WTC11 (cell line): Measurements from ENCODE around the gene SORCS2. TPM values are rescaled to one million over a fixed set of nuclear protein-coding genes. Genes with fewer than 3 reads are reported as not detected.

Source experiments
- ATAC-seq: fragments of 200-7000 bp; cut with Tn5 transposase; 2 replicates; pipeline ENCODE4 v1.10.0; 2021; ENCODE audit warnings: mild to moderate bottlenecking, moderate library complexity
- CTCF ChIA-PET: fragments of 300-600 bp; sonication (Branson Sonifier 250); formaldehyde crosslinking; loops from one replicate; lab custom pipeline; 2021; ENCODE audit warnings: antibody characterized with exemption; lab: Charles Lee
- POLR2A ChIA-PET: fragments of 350-600 bp; sonication (Branson Sonifier 250); formaldehyde crosslinking; loops from one replicate; lab custom pipeline; 2021; ENCODE audit warnings: antibody characterized with exemption; lab: Charles Lee
- DNase-seq: peaks from one replicate; pipeline ENCODE4 v3.0.0; 2021; ENCODE audit warnings: low spot score
- H3K27ac Mint-ChIP-seq: 2 replicates; pipeline ENCODE4 v1.8.0; 2021; ENCODE audit warnings: mixed read lengths
- H3K27me3 Mint-ChIP-seq: 2 replicates; pipeline ENCODE4 v1.8.0; 2021; ENCODE audit warnings: low read depth, mild to moderate bottlenecking, moderate library complexity, mixed read lengths
- H3K36me3 Mint-ChIP-seq: 2 replicates; pipeline ENCODE4 v1.8.0; 2021; ENCODE audit warnings: mixed read lengths
- H3K4me1 Mint-ChIP-seq: 2 replicates; pipeline ENCODE4 v1.8.0; 2022; ENCODE audit warnings: mixed read lengths
- H3K4me3 Mint-ChIP-seq: 2 replicates; pipeline ENCODE4 v1.8.0; 2021; ENCODE audit warnings: mild to moderate bottlenecking, moderate library complexity, mixed read lengths
- H3K9me3 Mint-ChIP-seq: 2 replicates; pipeline ENCODE4 v1.8.0; 2021; ENCODE audit warnings: mixed read lengths
- AR ChIP-seq: fragments of 250-450 bp; sonication (Bioruptor Pico); IDR thresholded peaks from 2 replicates; pipeline ENCODE4 v1.9.0; 2021; ENCODE audit warnings: mild to moderate bottlenecking
- ESRRA ChIP-seq: sonication (generic); formaldehyde crosslinking; IDR thresholded peaks from 2 replicates; pipeline ENCODE4 v1.8.1; 2022; ENCODE audit warnings: mild to moderate bottlenecking, missing genetic modification reagents, borderline replicate concordance
- MXD4 ChIP-seq: fragments of 250-450 bp; sonication (Bioruptor Pico); IDR thresholded peaks from 2 replicates; pipeline ENCODE4 v1.8.0; 2021; ENCODE audit warnings: mild to moderate bottlenecking, moderate library complexity, borderline replicate concordance
- NFATC4 ChIP-seq: fragments of 250-450 bp; sonication (Bioruptor Pico); IDR thresholded peaks from 2 replicates; pipeline ENCODE4 v1.9.0; 2021; ENCODE audit warnings: mild to moderate bottlenecking
- NR2C2 ChIP-seq: sonication (generic); formaldehyde crosslinking; IDR thresholded peaks from 2 replicates; pipeline ENCODE4 v1.8.0; 2022; ENCODE audit warnings: mild to moderate bottlenecking, missing genetic modification reagents
- USF1 ChIP-seq: sonication (generic); formaldehyde crosslinking; IDR thresholded peaks from 2 replicates; pipeline ENCODE4 v1.8.0; 2022; ENCODE audit warnings: mild to moderate bottlenecking, missing genetic modification reagents
- ZBTB21 ChIP-seq: sonication (generic); formaldehyde crosslinking; IDR thresholded peaks from 2 replicates; pipeline ENCODE4 v1.8.1; 2023; ENCODE audit warnings: mild to moderate bottlenecking, missing genetic modification reagents, borderline replicate concordance
- ZNF232 ChIP-seq: sonication (generic); formaldehyde crosslinking; IDR thresholded peaks from 2 replicates; pipeline ENCODE4 v1.8.0; 2022; ENCODE audit warnings: mild to moderate bottlenecking, missing genetic modification reagents
- ZNF263 ChIP-seq: sonication (generic); formaldehyde crosslinking; IDR thresholded peaks from 2 replicates; pipeline ENCODE4 v1.8.1; 2022; ENCODE audit warnings: low read depth, mild to moderate bottlenecking, moderate library complexity, missing genetic modification reagents
- ZNF281 ChIP-seq: sonication (generic); formaldehyde crosslinking; IDR thresholded peaks from 2 replicates; pipeline ENCODE4 v1.8.0; 2023; ENCODE audit warnings: mild to moderate bottlenecking, missing genetic modification reagents
- total RNA-seq: library from RNA; stranded (reverse); gene quantifications from 3 replicates; pipeline ENCODE4 v1.2.3, GENCODE V29; 2021
- TF ChIP-seq, protein P1 (sequence below): sonication (generic); formaldehyde crosslinking; IDR thresholded peaks from 2 replicates; pipeline ENCODE4 v1.8.1; 2022; ENCODE audit warnings: missing genetic modification reagents, borderline replicate concordance
- TF ChIP-seq, protein P2 (sequence below): sonication (generic); formaldehyde crosslinking; IDR thresholded peaks from 2 replicates; pipeline ENCODE4 v1.8.0; 2022; ENCODE audit warnings: mild to moderate bottlenecking, missing genetic modification reagents
- TF ChIP-seq, protein P3 (sequence below): sonication (generic); formaldehyde crosslinking; IDR thresholded peaks from 2 replicates; pipeline ENCODE4 v1.8.0; 2023; ENCODE audit warnings: missing genetic modification reagents, mild to moderate bottlenecking, borderline replicate concordance

The SORCS2 gene
- total RNA-seq, 1 experiment from 2014 or later: 6.6 TPM

GRCh38 chr4:7362862-7363430 is 170.6 kb downstream of the SORCS2 start (continued):
- TF ChIP-seq ZNF281 (no peak), ZNF232 (CRISPR knock-in tag) (no peak)

GRCh38 chr4:7364979-7365378 is 172.6 kb downstream of the SORCS2 start:
- ChIA-PET CTCF (interaction anchor here (0.9 to 1.1 kb wide), 2 partner anchors 29 to 96 kb away, joined by 3 read pairs; no protein-coding TSS in a partner anchor), POLR2A (no interaction called here)
- H3K4me3 Mint-ChIP-seq: no peak overlapping the region
- no peak for DNase-seq
- no peaks in the 10 kb centered on the region for H3K36me3 Mint-ChIP-seq
- TF ChIP-seq ESRRA (no peak), NR2C2 (CRISPR knock-in tag) (no peak)
- H3K27ac Mint-ChIP-seq: no peak overlapping the region
- H3K4me1 Mint-ChIP-seq: peaks cover 9% of the 10 kb centered on the region
- H3K27me3 Mint-ChIP-seq: no peaks in the 10 kb centered on the region
- ATAC-seq: no peak
- peaks cover 3% of the 10 kb centered on the region for H3K9me3 Mint-ChIP-seq

- Mint-ChIP-seq H3K4me3 (no peak overlapping the region), H3K36me3 (no peaks in the 10 kb centered on the region), H3K27ac (no peak overlapping the region), H3K27me3 (no peaks in the 10 kb centered on the region), H3K4me1 (peaks cover 9% of the 10 kb centered on the region), H3K9me3 (peaks cover 3% of the 10 kb centered on the region)
- ChIA-PET CTCF (interaction anchor here (0.9 to 1.9 kb wide), 3 partner anchors 30 to 95 kb away, joined by 3 to 14 read pairs (median 3); no protein-coding TSS in a partner anchor), POLR2A (no interaction called here)
- no peak for DNase-seq
- no peak for ATAC-seq
- TF ChIP-seq, protein P1, sequence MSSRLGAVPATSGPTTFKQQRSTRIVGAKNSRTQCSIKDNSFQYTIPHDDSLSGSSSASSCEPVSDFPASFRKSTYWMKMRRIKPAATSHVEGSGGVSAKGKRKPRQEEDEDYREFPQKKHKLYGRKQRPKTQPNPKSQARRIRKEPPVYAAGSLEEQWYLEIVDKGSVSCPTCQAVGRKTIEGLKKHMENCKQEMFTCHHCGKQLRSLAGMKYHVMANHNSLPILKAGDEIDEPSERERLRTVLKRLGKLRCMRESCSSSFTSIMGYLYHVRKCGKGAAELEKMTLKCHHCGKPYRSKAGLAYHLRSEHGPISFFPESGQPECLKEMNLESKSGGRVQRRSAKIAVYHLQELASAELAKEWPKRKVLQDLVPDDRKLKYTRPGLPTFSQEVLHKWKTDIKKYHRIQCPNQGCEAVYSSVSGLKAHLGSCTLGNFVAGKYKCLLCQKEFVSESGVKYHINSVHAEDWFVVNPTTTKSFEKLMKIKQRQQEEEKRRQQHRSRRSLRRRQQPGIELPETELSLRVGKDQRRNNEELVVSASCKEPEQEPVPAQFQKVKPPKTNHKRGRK: no peak
- TF ChIP-seq MXD4 (CRISPR knock-in tag): no peak
- TF ChIP-seq AR: no peak
- no peak for TF ChIP-seq ZBTB21 (CRISPR knock-in tag)
- TF ChIP-seq, protein P2, sequence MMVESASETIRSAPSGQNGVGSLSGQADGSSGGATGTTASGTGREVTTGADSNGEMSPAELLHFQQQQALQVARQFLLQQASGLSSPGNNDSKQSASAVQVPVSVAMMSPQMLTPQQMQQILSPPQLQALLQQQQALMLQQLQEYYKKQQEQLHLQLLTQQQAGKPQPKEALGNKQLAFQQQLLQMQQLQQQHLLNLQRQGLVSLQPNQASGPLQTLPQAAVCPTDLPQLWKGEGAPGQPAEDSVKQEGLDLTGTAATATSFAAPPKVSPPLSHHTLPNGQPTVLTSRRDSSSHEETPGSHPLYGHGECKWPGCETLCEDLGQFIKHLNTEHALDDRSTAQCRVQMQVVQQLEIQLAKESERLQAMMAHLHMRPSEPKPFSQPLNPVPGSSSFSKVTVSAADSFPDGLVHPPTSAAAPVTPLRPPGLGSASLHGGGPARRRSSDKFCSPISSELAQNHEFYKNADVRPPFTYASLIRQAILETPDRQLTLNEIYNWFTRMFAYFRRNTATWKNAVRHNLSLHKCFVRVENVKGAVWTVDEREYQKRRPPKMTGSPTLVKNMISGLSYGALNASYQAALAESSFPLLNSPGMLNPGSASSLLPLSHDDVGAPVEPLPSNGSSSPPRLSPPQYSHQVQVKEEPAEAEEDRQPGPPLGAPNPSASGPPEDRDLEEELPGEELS (CRISPR knock-in tag): no peak
- no peak for TF ChIP-seq ZNF281
- no peak for TF ChIP-seq USF1 (CRISPR knock-in tag)
- TF ChIP-seq ZNF263 (CRISPR knock-in tag): no peak
- TF ChIP-seq, protein P3, sequence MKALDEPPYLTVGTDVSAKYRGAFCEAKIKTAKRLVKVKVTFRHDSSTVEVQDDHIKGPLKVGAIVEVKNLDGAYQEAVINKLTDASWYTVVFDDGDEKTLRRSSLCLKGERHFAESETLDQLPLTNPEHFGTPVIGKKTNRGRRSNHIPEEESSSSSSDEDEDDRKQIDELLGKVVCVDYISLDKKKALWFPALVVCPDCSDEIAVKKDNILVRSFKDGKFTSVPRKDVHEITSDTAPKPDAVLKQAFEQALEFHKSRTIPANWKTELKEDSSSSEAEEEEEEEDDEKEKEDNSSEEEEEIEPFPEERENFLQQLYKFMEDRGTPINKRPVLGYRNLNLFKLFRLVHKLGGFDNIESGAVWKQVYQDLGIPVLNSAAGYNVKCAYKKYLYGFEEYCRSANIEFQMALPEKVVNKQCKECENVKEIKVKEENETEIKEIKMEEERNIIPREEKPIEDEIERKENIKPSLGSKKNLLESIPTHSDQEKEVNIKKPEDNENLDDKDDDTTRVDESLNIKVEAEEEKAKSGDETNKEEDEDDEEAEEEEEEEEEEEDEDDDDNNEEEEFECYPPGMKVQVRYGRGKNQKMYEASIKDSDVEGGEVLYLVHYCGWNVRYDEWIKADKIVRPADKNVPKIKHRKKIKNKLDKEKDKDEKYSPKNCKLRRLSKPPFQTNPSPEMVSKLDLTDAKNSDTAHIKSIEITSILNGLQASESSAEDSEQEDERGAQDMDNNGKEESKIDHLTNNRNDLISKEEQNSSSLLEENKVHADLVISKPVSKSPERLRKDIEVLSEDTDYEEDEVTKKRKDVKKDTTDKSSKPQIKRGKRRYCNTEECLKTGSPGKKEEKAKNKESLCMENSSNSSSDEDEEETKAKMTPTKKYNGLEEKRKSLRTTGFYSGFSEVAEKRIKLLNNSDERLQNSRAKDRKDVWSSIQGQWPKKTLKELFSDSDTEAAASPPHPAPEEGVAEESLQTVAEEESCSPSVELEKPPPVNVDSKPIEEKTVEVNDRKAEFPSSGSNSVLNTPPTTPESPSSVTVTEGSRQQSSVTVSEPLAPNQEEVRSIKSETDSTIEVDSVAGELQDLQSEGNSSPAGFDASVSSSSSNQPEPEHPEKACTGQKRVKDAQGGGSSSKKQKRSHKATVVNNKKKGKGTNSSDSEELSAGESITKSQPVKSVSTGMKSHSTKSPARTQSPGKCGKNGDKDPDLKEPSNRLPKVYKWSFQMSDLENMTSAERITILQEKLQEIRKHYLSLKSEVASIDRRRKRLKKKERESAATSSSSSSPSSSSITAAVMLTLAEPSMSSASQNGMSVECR (CRISPR knock-in tag): no peak
- no peak for TF ChIP-seq NFATC4
These were observed 173.3 kb downstream of the SORCS2 start for GRCh38 chr4:7365462-7366179.
